HFF-Myc (cell line): Measurements from ENCODE around the gene OR8D4.

ENCODE experiments used
- DNase-seq: peaks from one replicate; pipeline ENCODE4 v3.0.0-alpha.2; 2011; ENCODE audit warnings: low read depth; ENCODE audit errors: extremely low read depth
- H3K4me3 ChIP-seq: replicated peaks from 2 replicates; pipeline ENCODE4 v1.5.1; 2011; ENCODE audit warnings: low read depth, mild to moderate bottlenecking, control low read depth, low read length
- TF ChIP-seq, protein P1 (sequence below): IDR thresholded peaks from 2 replicates; pipeline ENCODE4 v1.5.1; 2012; ENCODE audit warnings: mild to moderate bottlenecking, low read depth, low read length, control low read depth; ENCODE audit errors: missing control alignments

OR8D4 gene

GRCh38 chr11:123924027-123924426 is 22.1 kb downstream of the OR8D4 start:
- DNase-seq = no peak
- TF ChIP-seq, protein P1, sequence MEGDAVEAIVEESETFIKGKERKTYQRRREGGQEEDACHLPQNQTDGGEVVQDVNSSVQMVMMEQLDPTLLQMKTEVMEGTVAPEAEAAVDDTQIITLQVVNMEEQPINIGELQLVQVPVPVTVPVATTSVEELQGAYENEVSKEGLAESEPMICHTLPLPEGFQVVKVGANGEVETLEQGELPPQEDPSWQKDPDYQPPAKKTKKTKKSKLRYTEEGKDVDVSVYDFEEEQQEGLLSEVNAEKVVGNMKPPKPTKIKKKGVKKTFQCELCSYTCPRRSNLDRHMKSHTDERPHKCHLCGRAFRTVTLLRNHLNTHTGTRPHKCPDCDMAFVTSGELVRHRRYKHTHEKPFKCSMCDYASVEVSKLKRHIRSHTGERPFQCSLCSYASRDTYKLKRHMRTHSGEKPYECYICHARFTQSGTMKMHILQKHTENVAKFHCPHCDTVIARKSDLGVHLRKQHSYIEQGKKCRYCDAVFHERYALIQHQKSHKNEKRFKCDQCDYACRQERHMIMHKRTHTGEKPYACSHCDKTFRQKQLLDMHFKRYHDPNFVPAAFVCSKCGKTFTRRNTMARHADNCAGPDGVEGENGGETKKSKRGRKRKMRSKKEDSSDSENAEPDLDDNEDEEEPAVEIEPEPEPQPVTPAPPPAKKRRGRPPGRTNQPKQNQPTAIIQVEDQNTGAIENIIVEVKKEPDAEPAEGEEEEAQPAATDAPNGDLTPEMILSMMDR = no peak
- no peak overlapping the region for H3K4me3 ChIP-seq

DNA sequence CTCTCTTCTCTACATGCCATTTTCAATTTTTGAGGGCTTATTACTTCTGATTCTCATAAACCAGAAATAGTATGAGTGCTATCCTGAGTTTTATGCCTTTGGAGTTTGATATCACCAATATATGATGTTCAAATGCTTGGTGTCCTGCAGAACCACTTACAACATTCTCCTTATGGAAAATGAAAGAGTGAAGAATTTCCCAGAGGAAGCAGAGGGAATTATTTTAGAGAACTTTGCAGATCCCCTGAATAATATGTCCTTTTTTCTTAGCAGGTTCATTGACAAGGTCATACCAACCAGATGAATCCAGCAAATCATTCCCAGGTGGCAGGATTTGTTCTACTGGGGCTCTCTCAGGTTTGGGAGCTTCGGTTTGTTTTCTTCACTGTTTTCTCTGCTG is 37.4 kb downstream of the OR8D4 start, which contains the start of gene OR4D5:
Gene OR4D5 (plus strand): TSS at position 301 of the 400 bp plus-strand sequence. CDS start 0 bp downstream, at position 301.
- TF ChIP-seq, protein P1 = no peak
- DNase-seq = no peak
- H3K4me3 ChIP-seq = no peak within 1 kb of the TSS

GRCh38 chr11:123942413-123942812 is 40.4 kb downstream of the OR8D4 start:
- DNase-seq = no peak
- no peak overlapping the region for H3K4me3 ChIP-seq
- TF ChIP-seq, protein P1 = no peak

DNA sequence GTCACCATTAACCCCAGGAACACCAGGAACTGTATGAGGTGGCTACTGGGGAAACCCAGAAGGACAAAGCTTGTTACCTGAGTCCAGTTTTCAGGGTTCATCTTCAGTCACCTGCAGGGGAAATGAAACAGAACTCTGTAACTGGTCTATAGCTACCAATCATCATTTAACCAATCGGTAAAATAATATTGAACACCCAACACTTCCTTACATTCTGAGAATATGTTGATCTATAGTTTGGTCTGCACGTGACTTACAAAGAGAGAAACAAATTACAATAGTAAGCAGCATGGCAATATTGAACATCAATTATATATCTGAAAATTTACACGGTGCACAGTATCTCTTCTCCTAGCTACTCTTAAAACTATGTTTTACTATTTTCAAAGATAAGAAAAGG is 41.8 kb downstream of the OR8D4 start, which contains the start of gene OR6T1:
Gene OR6T1 (minus strand): TSS at position 101 of the 400 bp plus-strand sequence. CDS start 0 bp downstream, at position 101.
- DNase-seq = no peak
- no peak within 1 kb of the TSS for H3K4me3 ChIP-seq
- TF ChIP-seq, protein P1 = no peak

- TF ChIP-seq, protein P1 = no peak
- no peak for DNase-seq
- no peak overlapping the region for H3K4me3 ChIP-seq
These were observed 43.2 kb downstream of the OR8D4 start for GRCh38 chr11:123945132-123945531.

DNA sequence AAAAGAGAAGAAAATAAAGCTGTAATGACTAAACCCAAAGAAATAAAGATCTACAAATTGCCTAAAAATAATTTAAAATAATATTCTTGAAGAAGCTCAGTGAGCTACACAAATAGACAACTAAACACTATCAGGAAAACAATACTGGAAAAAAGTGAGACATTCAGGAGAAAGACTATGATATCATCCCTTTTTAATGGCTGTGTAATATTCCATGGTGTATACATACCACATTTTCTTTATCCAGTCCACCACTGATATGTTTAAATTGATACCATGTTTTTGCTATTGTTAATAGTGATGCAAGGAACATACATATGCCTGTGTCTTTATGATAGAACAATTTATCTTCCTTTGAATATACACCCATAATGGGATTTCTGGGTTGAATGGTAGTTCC is 54.8 kb downstream of the OR8D4 start:
- no peak overlapping the region for H3K4me3 ChIP-seq
- no peak for DNase-seq
- TF ChIP-seq, protein P1 = no peak
